HCT116 (cell line): ENCODE data around the gene WWOX. TPM values are rescaled to one million over a fixed set of nuclear protein-coding genes. Genes with fewer than 3 reads are reported as not detected.

Experiments
- ATAC-seq: fragments of 200-7000 bp; cut with Tn5 transposase; 2 replicates; pipeline ENCODE4 v1.9.1; 2020; ENCODE audit warnings: mild to moderate bottlenecking, moderate library complexity
- BruUV-seq: library from RNA; stranded (reverse); fragments of 400-500 nt; replicated peaks from 2 replicates; lab custom pipeline; 2021; lab: Mats Ljungman, UMichigan
- CTCF ChIA-PET: fragments of 300-600 bp; sonication (Branson Sonifier 250); formaldehyde crosslinking; loops from one replicate; lab custom pipeline; 2021; ENCODE audit warnings: antibody characterized with exemption; lab: Charles Lee
- POLR2A ChIA-PET: fragments of 300-600, 350-600 bp; sonication (Branson Sonifier 250); formaldehyde crosslinking; loops from one replicate; lab custom pipeline; 2021; ENCODE audit warnings: antibody characterized with exemption; lab: Charles Lee
- RAD21 ChIA-PET, 2 experiments: fragments of 300-600 bp; sonication (Branson Sonifier 250); formaldehyde crosslinking; loops; one replicate each; lab custom pipeline; 2023; ENCODE audit warnings: low total read pairs in 2 of 2; ENCODE audit not compliant: uncharacterized antibody in 2 of 2, unreplicated experiment in 2 of 2, low non-redundant PET in 1 of 2; lab: Charles Lee
- DNase-seq: peaks from one replicate; pipeline ENCODE4 v3.0.0-alpha.2; 2010; ENCODE audit warnings: low read depth, low spot score
- H2AFZ ChIP-seq: fragments of 200-600 bp; shearing (Covaris generic), sonication (generic); 2 replicates; pipeline ENCODE4 v1.6.1; 2017; ENCODE audit warnings: low read depth, mixed run types, mixed read lengths, antibody characterized with exemption, low read length; ENCODE audit not compliant: poor library complexity, severe bottlenecking
- H3K27ac ChIP-seq: 2 replicates; pipeline ENCODE4 v1.5.1; 2012; ENCODE audit warnings: low read depth, low read length
- H3K27me3 ChIP-seq: fragments of 200-600 bp; sonication (generic); 2 replicates; pipeline ENCODE4 v1.6.1; 2016; ENCODE audit warnings: mixed run types, low read length, mixed read lengths; ENCODE audit not compliant: insufficient read depth
- H3K36me3 ChIP-seq, 2 experiments: fragments of 200-500 bp in 1 of 2; fragments of 200-600 bp in 1 of 2; sonication (Bioruptor generic) in 1 of 2; sonication (generic) in 1 of 2; 2 replicates each; pipeline versions ENCODE4 v1.5.1 to v1.6.1; 2014 to 2016; ENCODE audit warnings: low read length in 2 of 2, inconsistent platforms in 1 of 2, mixed read lengths in 1 of 2, mixed run types in 1 of 2; ENCODE audit not compliant: insufficient read depth in 2 of 2, control insufficient read depth in 1 of 2
- H3K4me1 ChIP-seq, 2 experiments: fragments of 200-600 bp in 1 of 2; sonication (generic) in 1 of 2; 2 replicates each; pipeline versions ENCODE4 v1.5.1 to v1.6.1; 2012 to 2017; ENCODE audit warnings: low read length in 2 of 2, inconsistent platforms in 1 of 2, mild to moderate bottlenecking in 1 of 2, mixed read lengths in 1 of 2, mixed run types in 1 of 2, moderate library complexity in 1 of 2; ENCODE audit not compliant: insufficient read depth in 2 of 2, control insufficient read depth in 1 of 2
- H3K4me2 ChIP-seq: fragments of 200-600 bp; sonication (generic); 2 replicates; pipeline ENCODE4 v1.6.1; 2017; ENCODE audit warnings: mixed run types, low read length, mixed read lengths
- H3K4me3 ChIP-seq, 2 experiments: fragments of 200-600 bp in 1 of 2; sonication (generic) in 1 of 2; replicated peaks in 1 of 2; 2 replicates each; pipeline ENCODE4 v1.5.1; 2011 to 2016; ENCODE audit warnings: low read length in 2 of 2, control low read depth in 1 of 2, low read depth in 1 of 2, mild to moderate bottlenecking in 1 of 2, mixed read lengths in 1 of 2, mixed run types in 1 of 2
- H3K79me2 ChIP-seq: fragments of 200-600 bp; sonication (generic); 2 replicates; pipeline ENCODE4 v1.6.1; 2017; ENCODE audit warnings: mild to moderate bottlenecking, mixed run types, low read length, moderate library complexity, mixed read lengths; ENCODE audit not compliant: insufficient read depth
- H3K9ac ChIP-seq: fragments of 200-600 bp; sonication (generic); 2 replicates; pipeline ENCODE4 v1.6.1; 2016; ENCODE audit warnings: low read length, mixed read lengths
- H3K9me2 ChIP-seq: fragments of 200-600 bp; sonication (generic), shearing (Covaris generic); 2 replicates; pipeline ENCODE4 v1.6.1; 2017; ENCODE audit warnings: mixed run types, mild to moderate bottlenecking, moderate library complexity; ENCODE audit not compliant: insufficient read depth
- H3K9me3 ChIP-seq, 2 experiments: fragments of 200-500 bp in 1 of 2; fragments of 200-600 bp in 1 of 2; sonication (Bioruptor generic) in 1 of 2; sonication (generic) in 1 of 2; 2 replicates each; pipeline ENCODE4 v1.6.1; 2014 to 2017; ENCODE audit warnings: low read length in 2 of 2, mixed read lengths in 2 of 2, inconsistent platforms in 1 of 2, low read depth in 1 of 2, mild to moderate bottlenecking in 1 of 2, mixed run types in 1 of 2, moderate library complexity in 1 of 2; ENCODE audit not compliant: control insufficient read depth in 1 of 2, insufficient read depth in 1 of 2
- H4K20me1 ChIP-seq: fragments of 200-600 bp; sonication (generic), shearing (Covaris generic); 2 replicates; pipeline ENCODE4 v1.6.1; 2017; ENCODE audit warnings: mixed run types, mild to moderate bottlenecking, moderate library complexity; ENCODE audit not compliant: insufficient read depth
- CBX3 ChIP-seq: IDR thresholded peaks from 2 replicates; pipeline ENCODE4 v1.6.1; 2012; ENCODE audit warnings: low read depth
- EGR1 ChIP-seq: IDR thresholded peaks from 2 replicates; pipeline ENCODE4 v1.6.1; 2012; ENCODE audit warnings: low read depth
- ELF1 ChIP-seq: IDR thresholded peaks from 2 replicates; pipeline ENCODE4 v1.6.1; 2012; ENCODE audit warnings: low read depth, borderline replicate concordance
- EZH2phosphoT487 ChIP-seq: fragments of 200-600 bp; IDR thresholded peaks from 2 replicates; pipeline ENCODE4 v1.6.1; 2018; ENCODE audit warnings: antibody characterized with exemption, borderline replicate concordance
- FOSL1 ChIP-seq: IDR thresholded peaks from 2 replicates; pipeline ENCODE4 v1.6.1; 2012; ENCODE audit warnings: low read depth
- MAX ChIP-seq: IDR thresholded peaks from 2 replicates; pipeline ENCODE4 v1.6.1; 2012
- REST ChIP-seq: IDR thresholded peaks from 2 replicates; pipeline ENCODE4 v1.6.1; 2012; ENCODE audit warnings: low read depth
- SIN3A ChIP-seq: IDR thresholded peaks from 2 replicates; pipeline ENCODE4 v1.6.1; 2012; ENCODE audit warnings: low read depth
- SP1 ChIP-seq: IDR thresholded peaks from 2 replicates; pipeline ENCODE4 v1.6.1; 2012; ENCODE audit warnings: low read depth
- SRF ChIP-seq: IDR thresholded peaks from 2 replicates; pipeline ENCODE4 v1.6.1; 2012; ENCODE audit warnings: low read depth
- YY1 ChIP-seq: IDR thresholded peaks from 2 replicates; pipeline ENCODE4 v1.6.1; 2011; ENCODE audit warnings: low read length, low read depth, moderate library complexity, mild to moderate bottlenecking; ENCODE audit not compliant: insufficient replicate concordance; ENCODE audit errors: extremely low read depth
- ZFX ChIP-seq: fragments of 450-650 bp; IDR thresholded peaks from 2 replicates; pipeline ENCODE4 v1.6.1; 2017
- ZNF274 ChIP-seq: fragments of 200-500 bp; sonication (Bioruptor generic); IDR thresholded peaks from 2 replicates; pipeline ENCODE4 v1.6.1; 2014; ENCODE audit warnings: mild to moderate bottlenecking, low read depth, low read length, inconsistent platforms
- intact Hi-C: fragments of 100-400 bp; cut with micrococcal nuclease; formaldehyde crosslinking; loops from 2 replicates; pipeline ENCODE4 v1.10.0; 2022
- total RNA-seq: library from RNA; stranded (reverse); gene quantifications from one replicate; pipeline ENCODE4 v1.2.1, GENCODE V29; 2021; ENCODE audit not compliant: unreplicated experiment

WWOX gene
- total RNA-seq, 1 experiment from 2014 or later, result 13.7 TPM

GRCh38 chr16:78980825-78981224 is 881.4 kb downstream of the WWOX start (continued):
- TF ChIP-seq MAX (no peak), YY1 (no peak), CBX3 (no peak), SRF (no peak), ZFX (no peak), FOSL1 (no peak), SIN3A (no peak), SP1 (no peak), ELF1 (no peak), EGR1 (no peak)

- Histone ChIP-seq H3K36me3 (no peaks in the 10 kb centered on the region), H3K79me2 (no peaks in the 10 kb centered on the region), H3K4me3 (no peak overlapping the region), H3K9me2 (no peaks in the 10 kb centered on the region), H3K27ac (no peak overlapping the region), H3K4me2 (no peak overlapping the region), H3K9me3 (peaks cover 4 to 12% of the 10 kb centered on the region in 2 experiments; a peak in 2 of 4 replicates), H3K9ac (no peak overlapping the region), H2AFZ (no peak overlapping the region), H3K27me3 (no peaks in the 10 kb centered on the region; the same call in 1 of the 2 replicates), H3K4me1 (no peaks in the 10 kb centered on the region), H4K20me1 (no peaks in the 10 kb centered on the region)
- no peak for DNase-seq
- intact Hi-C loops, result no loop called here
- no peak for ATAC-seq
- TF ChIP-seq EZH2phosphoT487 (no peak), SP1 (no peak), REST (no peak), YY1 (no peak), CBX3 (no peak), ZNF274 (no peak)
- ChIA-PET CTCF (no interaction called here), POLR2A (no interaction called here), RAD21 (no interaction called here)
- no TSS peak for BruUV-seq
Observed at GRCh38 chr16:78982096-78982744, 882.8 kb downstream of the WWOX start.
